HG03103 (cell line): ENCODE measurements around the gene DENND4C.
"Not testable (repeated sequence)": the region's sequence is repeated elsewhere in the genome, so short reads cannot be mapped to it uniquely, and the experiment has no call there.

Experiments used
- ATAC-seq: cut with Tn5 transposase; IDR thresholded peaks from one replicate; pipeline ENCODE4 v1.9.1; 2021; ENCODE audit warnings: low read depth; ENCODE audit not compliant: unreplicated experiment

Gene DENND4C

DNA sequence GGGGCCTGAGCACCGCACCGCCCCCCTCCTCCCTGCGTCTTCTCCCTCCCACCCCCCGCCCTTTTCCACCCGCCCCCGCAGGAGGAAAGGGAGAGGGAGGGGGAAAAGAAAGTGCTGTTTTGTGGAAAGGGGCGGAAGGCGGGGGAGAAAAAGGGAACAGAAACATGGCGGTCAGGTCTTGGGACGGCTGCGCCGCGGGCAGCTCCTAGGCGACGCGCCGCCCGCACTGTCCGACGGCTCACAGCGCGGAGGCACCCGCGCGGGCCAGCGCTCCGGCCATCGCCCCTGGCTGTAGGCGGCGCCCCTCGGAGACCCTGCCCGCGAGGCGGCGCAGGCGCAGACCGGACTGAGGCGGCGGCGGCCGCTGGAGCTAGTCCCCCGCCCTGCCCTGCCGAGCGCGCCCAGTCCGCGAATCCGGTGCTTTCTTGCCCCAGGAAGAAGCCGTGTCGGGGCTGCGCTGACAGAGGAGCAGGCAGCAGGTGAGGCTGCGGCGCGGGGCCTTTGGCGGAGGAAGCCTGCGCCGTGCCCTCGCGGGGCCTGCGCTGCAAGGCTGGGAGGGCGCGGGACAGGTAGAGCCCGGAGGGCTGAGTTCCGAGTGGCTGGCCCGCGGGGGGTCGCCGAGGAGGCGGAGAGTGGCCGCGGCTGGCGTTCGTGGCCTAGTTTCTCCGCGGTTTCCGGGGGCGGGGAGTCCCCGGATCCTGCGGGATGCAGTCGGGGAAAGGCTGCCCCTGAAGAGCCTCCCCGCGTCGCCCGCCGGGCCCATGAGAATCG is at the start of gene DENND4C:
TSS of gene DENND4C (plus strand) at position 339 of the 771 bp plus-strand sequence. CDS start 45,482 bp downstream, outside the sequence.
- ATAC-seq = peak; percentile 62

DNA sequence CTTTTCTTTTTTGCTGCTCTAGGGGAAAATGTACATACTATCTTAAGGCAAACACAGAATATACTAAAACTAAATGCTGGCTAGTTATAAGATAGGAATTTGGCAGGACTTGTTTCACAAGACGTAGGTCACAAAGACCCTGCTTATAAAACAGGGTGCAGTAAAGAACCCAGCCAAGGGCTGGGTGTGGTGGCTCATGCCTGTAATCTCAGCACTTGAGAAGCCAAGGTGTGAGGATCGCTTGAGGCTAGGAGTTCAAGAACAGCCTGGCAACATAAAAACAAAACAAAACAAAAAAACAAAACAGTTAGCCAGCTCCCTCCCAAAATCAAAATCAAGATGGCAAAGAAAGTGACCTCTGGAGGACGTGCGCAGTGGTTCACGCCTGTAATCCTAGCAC is 49.5 kb upstream of the DENND4C start:
- no peak for ATAC-seq

DNA sequence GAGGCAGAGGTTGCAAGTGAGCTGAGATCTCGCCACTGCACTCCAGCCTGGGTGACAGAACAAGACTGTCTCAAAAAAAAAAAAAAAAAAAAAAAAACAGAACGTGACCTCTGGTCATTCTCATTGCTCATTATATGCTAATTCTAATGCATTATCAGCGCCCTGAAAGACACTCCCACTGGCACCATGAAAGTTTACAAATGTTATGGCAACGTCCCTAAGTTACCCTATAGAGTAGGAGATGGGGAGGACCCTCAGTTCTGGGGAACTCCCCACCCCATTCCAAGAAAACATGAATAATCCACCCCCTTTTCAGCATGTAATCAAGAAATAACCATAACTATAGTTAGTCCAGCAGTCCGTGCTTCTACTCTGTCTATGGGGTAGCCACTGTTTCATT is 48.9 kb upstream of the DENND4C start:
- ATAC-seq = no peak

DNA sequence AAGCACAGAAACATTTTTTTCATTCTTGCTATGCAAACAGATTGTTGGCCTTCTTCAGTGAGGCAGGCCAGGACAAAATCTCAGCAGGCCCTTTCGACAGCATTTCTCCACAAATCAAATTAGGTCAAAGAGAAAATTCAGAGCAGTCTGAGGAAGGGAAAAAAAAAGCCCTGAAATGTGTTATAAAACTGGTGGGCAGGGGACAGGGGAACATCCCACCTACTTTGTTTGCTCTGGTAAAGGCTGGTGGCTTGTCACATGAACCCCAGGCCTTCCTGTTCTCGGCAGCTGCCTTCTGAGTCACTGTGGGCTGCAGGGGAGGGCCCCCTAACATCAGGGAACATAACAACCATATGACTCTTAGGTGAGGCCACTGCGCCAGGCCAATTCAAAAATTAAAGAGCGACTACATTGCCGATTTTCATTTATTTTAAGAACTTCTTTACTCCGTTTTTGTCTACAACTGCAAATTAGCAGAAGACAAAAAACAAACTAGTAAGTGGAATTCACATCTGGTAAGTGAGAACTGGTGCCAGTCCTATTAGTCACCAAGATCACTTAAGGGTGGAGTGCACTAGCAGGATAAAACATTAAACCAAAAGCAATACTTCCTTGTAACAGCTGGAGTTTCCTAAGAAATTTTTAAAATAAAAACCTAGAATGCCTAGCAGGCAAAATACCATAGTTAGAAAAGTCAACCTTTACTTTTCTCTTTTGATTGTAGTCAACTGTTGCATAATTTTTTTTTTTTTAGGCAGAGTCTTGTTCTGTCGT is 46.2 kb upstream of the DENND4C start:
- ATAC-seq = peak; percentile 99

DNA sequence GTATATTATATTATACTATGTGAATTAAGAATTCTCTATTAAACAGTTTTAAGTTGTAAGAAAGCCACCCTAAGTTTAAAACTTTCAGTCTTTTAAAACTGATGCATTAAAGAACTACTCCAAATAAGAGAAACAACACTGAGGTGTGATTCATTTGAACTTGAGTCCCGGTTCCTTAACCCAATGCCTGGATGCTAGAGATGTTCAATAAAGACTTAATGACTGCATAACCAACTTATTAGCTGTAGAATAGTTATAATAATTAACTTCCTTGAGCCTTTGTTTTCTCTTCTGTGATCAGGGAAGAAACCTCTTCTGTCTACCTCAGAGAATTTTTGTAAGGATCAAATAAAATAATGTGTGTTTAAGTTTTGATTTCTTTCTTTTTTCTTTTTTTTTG is 45.3 kb upstream of the DENND4C start:
- no peak for ATAC-seq

DNA sequence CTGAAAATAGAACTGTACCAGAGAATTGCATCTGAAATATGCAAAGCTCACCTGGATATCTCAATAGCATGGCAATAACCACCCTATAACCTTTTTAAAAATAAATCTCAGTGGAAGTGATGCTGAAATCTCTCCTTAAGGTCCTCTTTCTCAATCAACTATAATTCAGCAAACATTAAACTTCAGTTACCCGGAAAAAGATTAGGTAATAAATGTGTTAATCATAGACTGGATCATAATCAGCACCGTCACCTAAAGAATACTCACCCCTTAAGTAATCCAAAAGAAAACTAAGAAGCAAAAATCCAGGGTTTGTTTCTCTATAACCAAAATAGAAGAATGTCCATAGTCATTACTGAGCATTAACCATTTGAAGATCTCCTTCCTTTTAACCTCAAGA is 44.3 kb upstream of the DENND4C start:
- ATAC-seq = no peak

DNA sequence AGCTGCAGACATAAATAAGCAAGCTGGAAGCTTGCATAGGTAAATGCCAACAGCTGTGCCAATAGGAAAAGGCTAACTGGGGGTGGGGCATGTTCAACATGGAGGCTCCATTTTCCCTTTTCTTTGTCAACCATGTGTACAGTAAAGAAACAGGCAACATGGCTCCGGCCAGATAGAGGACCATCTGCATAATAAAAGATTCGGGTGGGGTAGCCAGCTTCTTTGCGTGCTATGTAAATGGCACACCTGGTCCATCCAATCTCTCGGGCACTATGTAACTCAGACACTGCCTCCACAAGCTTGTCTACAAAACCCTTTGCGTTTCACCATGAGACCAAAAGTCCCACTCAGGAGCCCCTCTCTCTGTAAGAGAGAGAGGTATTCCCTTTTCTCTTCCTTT is 41.7 kb upstream of the DENND4C start:
- no peak for ATAC-seq

DNA sequence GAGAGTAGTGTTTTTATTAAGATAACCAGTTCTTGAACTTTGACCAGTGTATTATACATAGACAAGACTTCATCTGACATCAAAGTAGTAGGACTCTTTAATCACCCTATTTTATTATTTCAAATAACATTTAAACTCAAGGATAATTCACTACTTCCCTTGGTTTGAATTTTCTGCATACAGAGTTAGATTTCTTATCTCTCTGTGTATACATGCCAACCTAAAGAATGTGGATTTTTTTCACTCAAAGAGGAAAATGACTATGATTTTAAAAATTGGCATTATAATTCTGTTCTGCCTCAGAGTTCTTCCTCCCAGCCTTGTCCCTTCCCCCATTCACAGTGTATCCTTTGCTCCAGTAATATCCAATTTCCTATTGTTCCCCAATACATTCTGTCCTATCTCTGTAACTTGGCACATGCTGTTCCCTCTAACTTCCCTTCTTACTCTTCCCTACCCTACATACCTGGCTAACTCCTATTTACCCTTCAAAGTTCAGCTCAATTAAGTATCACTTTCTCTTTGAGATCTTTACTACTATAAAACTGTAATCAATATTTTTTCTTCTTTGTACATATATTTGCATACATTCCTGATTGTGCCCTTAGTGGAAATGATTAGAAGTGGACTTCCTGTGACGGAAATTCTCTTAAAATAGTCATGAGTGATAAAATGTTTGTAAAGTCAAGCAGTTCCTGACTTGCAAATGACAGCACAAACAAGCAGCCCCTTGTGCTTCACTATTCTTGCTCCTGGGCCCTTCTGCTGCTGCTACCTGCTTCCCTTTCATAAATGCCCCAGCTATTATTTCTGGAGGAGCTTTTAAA is 38.1 kb upstream of the DENND4C start:
- no peak for ATAC-seq

DNA sequence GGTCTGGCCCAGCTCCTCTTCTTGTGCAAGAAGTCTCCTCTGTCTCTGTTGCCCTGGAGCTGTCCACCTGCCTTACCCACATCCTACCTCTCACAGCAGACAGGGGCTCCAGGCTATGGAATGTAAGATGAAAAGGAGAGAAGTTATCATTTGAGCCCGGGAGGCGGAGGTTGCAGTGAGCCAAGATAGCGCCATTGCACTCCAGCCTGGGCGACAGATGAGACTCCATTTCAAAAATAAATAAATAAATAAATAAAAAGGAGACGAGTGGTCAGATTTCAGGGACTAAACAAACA is 37.5 kb upstream of the DENND4C start:
- no peak for ATAC-seq

DNA sequence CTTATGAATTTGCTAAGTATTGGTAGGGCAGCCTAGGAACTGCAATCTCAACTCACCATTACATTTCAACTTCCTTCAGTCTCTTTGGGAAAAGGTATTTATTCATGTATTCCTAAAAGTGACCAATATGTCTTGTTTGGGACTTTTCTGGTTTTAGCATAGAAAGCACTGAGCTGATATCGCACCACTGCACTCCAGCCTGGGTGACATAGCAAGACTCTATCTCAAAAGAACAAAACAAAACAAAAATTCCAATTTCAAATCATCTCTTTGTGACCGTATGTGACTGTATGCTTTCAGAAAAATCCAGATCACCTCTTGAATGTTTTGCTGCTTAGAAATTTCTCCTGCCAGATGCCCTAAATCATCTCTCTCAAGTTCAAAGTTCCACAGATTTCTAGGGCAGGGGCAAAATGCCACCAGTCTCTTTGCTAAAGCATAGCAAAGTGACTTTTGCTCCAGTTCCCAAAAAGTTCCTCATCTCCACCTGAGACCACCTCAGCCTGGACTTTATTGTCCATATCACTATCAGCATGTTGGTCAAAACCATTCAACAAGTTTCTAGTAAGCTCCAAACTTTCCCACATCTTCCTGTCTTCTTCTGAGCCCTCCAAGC is 37.0 kb upstream of the DENND4C start:
- ATAC-seq = not testable (repeated sequence)

DNA sequence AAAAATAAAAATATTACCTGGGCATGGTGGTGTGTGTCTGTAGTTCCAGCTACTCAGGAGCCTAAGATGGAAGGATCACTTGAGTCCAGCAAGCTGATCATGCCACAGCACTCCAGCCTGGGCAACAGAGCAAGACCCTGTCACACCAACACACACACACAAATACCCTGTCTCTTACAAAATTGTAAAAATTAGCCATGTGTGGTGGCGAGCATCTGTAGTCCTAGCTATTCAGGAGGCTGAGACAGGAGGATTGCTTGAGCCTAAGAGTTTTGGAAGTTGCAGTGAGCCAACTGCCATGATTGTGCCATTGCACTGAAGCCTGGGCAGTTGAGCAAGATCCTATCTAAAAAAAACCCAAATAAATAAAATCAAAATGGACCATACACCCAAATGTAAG is 32.1 kb upstream of the DENND4C start:
- no peak for ATAC-seq

DNA sequence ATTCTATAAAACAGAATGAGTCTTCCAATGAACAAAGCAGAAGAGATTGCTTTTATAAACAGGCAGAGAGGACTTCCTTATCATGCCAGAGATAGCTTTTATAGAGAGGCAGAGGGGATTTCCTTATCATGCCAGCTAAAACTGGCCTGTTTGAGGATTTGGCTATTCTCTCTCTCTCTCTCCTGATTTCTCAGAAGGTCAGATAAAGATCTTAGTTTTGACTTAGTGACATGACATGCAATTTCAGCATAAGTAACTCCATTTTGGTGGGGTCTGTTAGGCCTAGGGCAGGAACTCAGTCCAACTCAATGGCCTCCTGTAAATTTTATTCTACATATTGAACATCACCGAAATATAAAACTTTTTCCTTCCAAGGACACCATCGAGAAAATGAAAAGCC is 31.5 kb upstream of the DENND4C start:
- no peak for ATAC-seq

DNA sequence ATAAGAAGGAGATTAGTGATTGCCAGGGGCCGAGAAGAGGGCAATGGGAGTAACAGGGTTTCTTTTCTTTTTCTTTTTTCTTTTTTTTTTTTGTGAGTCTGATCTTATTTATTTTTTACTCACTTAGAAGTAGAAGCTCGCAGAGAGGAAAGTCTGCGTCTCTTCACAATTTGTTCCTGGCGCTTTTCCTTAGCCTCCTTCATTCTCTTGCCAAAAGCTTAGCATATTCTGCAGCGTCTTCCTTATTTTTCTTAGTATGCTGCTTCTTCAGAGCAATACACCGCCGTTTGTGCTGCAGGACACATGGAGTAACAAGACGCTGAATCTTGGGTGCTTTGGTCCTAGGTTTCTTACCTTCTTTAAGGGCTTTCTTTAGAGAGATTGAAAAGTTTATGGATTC is 30.3 kb upstream of the DENND4C start:
- ATAC-seq = no peak

DNA sequence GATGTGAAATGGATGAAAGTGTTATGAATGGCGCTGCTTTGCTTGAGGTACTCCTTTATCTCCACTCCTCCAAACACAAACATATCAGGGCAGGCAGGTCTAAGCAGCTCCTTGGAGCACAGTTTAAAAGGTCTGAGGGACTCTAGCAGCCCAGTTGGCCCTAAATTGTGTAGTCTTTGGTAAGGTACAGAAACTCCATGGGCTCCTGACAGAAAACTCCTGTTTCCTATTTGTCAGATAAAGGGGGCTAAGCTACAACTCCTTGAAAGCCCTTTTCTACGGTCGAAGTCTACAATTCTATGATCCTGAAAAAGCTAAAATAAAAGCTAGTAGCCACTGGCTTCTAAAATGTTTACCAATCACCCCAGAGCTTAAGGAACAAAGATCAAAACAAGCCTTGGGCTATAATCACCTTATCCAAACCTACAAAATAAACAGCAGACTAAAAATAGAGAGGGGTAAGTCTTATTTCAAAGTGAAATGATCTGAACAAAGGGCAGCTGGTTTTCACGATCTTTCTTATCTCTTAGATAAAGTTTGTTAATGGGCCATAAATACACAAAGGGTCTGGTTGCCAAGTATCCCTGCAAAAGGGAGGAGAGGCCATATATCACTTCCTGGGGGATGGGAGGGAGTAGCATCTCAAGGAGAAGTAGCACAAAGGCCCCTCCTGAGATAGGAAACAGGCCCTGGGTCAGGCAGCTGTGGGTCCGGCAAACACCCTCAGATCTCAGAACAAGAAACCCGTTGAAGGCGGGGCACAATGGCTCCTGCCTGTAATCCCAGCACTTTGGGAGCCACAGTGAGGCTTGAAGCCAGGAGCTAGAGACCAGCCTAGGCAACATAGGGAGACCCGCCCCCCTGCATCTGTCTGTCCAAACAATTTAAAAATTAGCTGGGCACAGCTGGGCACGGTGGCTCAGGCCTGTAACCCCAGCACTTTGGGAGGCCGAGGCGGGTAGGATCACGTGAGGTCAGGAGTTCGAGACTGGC is 28.3 kb upstream of the DENND4C start:
- ATAC-seq = no peak

DNA sequence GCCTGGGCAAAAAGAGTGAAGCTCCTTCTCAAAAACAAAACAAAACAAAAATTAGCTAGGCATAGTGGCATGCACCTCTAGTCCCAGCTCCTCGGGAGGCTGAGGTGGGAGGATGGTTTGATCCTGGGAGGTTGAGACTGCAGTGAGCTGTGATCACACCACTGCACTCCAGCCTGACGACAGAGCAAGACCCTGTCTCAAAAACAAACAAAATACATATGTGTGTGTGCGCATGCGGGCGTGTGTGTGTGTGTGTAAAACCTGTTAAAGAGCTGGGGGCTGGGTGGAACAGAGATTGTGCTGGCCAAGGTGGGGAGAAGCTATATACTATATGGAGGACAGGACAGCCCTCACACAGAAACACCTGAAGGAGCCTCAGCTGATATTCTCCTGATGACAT is 27.4 kb upstream of the DENND4C start:
- no peak for ATAC-seq

DNA sequence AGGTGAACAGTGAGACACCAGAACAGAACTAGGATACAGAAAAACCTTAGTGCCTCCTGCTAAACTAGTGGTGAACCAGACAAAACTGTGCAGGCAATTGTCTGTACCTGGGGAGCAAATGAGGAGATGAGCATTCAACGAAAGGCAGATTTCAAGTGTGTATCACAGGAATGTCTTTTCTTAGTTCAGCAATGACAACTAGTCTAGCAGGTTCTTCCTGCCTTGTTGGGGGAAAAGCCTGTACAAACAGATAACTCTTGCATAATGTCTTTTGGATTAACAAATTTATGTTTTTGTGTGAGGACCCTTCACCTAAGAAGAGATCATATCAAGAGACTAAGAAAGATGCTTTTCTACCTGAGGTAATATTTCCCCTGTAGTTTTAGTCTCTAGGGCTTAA is 21.8 kb upstream of the DENND4C start:
- no peak for ATAC-seq

DNA sequence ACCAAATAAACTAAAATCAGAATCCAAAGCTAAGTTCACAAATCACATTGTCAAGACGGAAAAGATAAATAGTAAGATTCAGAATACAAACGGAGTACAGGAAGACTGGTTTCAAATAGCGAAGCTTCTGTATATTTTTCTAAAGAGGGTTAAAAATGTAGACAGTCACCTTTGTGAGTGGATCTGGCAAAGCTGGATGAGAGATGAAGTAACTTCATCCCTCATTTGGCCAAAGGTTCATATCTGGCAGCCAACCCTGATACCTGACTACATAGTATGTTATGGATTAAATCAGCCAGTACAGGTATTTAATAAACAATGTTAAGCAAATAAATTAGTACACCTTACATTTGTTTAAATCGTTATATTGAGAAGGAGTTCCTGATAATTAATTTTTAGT is 21.3 kb upstream of the DENND4C start:
- no peak for ATAC-seq

DNA sequence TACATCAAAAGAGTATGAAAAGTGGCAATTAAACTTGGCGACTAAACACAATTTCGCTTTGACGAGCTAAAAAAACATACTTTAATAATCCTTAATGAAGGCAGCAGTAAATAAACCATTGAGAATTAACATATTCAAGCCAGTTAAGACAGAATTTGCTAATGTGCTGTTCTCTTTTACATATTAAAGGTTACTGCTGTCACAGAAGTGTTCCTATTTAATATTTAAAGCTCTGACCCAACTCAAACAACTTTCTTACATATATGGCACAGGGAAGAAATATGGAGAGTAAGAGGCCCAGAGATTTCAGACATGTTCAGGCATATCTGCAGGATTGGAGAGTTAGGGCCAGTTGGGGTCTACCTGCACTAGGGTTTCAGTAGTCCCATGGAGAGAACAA is 16.7 kb upstream of the DENND4C start:
- ATAC-seq = no peak

DNA sequence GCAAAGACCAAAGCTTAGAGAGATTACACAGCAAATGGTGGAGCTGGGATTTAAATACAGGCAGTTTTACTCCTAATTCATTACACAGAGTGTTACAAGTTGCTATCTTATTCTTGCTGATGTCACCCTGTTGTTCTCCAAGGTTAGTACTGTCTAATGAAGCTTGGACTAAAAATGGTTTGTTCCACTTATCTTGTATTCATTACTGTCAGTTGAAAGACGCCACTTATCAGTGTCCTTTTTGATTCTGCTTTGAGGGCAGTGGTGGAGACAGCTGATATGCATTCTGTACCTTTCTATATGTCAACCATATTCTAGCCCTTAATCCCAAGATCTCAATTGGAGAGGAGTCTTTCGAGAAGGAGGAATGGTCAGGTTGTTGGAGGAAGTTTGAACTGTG is 14.0 kb upstream of the DENND4C start:
- no peak for ATAC-seq

DNA sequence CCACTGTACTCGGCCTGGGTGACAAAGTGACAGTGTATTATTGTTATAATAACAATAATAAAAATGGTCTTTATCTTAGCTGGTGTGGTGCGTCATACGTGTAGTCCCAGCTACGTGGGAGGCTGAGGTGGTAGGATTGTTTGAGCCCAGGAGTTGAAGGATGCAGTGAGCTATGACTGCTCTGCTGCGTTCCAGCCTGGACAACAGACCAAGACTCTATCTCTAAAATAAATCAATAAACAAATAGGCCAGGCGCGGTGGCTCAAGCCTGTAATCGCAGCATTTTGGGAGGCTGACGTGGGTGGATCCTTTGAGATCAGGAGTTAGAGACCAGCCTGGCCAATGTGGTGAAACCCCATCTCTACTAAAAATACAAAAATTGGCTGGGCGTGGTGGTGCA is 9.2 kb upstream of the DENND4C start:
- ATAC-seq = no peak
